IPS-20b (cell line): ENCODE measurements around the gene CHD5.

Source experiments
- H3K27ac ChIP-seq: one replicate; pipeline ENCODE4 v1.5.1; 2013; ENCODE audit warnings: low read length
- H3K27me3 ChIP-seq: 2 replicates; pipeline ENCODE4 v1.6.1; 2013; ENCODE audit warnings: mild to moderate bottlenecking, low read length, inconsistent platforms; ENCODE audit not compliant: insufficient read depth
- H3K36me3 ChIP-seq: 2 replicates; pipeline ENCODE4 v1.6.1; 2013; ENCODE audit warnings: low read depth, mild to moderate bottlenecking, inconsistent platforms, low read length, moderate library complexity; ENCODE audit not compliant: insufficient read depth
- H3K4me1 ChIP-seq: 2 replicates; pipeline ENCODE4 v1.6.1; 2013; ENCODE audit warnings: mild to moderate bottlenecking, control low read depth, inconsistent platforms, low read length, moderate library complexity; ENCODE audit not compliant: insufficient read depth
- H3K4me3 ChIP-seq: 2 replicates; pipeline ENCODE4 v1.5.1; 2013; ENCODE audit warnings: mild to moderate bottlenecking, low read length, inconsistent platforms
- H3K9ac ChIP-seq: 2 replicates; pipeline ENCODE4 v1.6.1; 2013; ENCODE audit warnings: low read depth, mild to moderate bottlenecking, inconsistent platforms, low read length, moderate library complexity
- H3K9me3 ChIP-seq: 2 replicates; pipeline ENCODE4 v1.6.1; 2013; ENCODE audit warnings: mild to moderate bottlenecking, low read depth, low read length, inconsistent platforms; ENCODE audit not compliant: insufficient read depth

The CHD5 gene

DNA sequence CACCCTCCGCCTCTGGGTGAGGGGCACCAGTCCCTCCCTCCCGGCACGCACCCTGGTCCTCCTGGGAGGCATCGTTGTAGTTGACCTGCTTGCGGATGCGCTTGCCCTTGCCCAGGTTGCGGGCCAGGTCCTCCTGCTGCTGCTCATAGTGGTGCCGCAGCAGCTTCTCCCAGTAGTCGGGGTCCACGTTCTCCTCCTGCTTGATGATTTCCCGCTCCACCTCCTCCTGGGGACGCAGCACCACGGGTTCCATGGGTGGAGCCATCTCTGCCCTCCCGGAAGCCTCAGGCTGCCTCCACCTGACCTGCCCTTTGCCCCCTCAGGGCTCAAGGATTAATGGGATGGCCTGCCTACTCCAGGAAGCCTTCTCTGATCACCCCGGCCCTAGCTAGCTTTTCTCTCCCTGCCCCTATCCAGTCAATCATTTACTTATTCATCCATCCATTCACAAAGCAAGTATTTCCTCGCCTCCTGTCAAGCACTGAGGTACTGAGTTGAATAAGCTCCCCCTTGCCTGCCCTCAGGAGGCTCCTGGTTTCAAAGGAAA, 53.5 kb downstream of the CHD5 start:
- Histone ChIP-seq H3K9ac (no peak overlapping the region), H3K36me3 (no peaks in the 10 kb centered on the region), H3K4me3 (no peak overlapping the region), H3K27ac (no peak overlapping the region), H3K9me3 (no peaks in the 10 kb centered on the region), H3K27me3 (peaks cover 23% of the 10 kb centered on the region), H3K4me1 (no peaks in the 10 kb centered on the region; the same call in 1 of the 2 replicates)

DNA sequence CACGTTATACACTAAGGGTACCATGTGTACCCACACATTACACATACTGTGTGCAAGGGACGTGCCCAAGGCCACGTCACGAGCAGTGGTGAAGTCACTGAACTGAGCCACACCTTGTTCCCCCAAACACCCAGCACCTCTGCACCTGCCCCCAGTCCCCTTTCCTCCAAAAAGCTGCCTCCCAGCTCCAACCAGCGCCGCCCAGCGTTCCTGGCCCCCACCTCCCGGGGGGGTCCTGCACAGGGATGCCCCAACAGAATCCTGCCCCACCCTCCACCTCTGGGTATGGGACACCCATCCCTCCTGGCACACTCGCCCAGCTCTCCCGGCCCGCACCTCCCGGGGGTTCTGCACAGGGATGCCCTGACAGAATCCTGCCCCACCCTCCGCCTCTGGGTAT, 54.1 kb downstream of the CHD5 start:
- Histone ChIP-seq H3K4me3 (no peak overlapping the region), H3K9me3 (no peaks in the 10 kb centered on the region), H3K36me3 (no peaks in the 10 kb centered on the region), H3K9ac (no peak overlapping the region), H3K27ac (no peak overlapping the region), H3K4me1 (no peaks in the 10 kb centered on the region; the same call in 1 of the 2 replicates), H3K27me3 (peaks cover 23% of the 10 kb centered on the region)

DNA sequence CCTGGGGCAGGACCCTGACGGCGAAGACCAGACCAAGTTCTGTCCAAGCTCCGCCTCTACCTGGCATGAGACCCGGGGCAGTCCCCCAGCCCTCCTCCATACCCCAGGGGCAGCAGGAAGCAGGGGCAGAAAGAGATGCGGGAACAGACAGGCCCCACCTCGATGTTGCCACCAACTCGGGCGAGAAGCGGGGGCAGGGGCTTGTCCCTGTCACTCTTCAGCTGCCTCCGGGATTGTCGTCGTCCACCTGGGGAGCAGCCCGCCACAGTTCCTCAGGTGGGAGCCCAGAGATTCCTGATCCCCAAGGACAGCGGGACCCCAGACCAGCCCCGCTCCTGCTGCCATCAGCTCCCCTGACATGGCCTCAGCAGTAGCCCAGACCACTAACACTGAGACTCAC, 54.8 kb downstream of the CHD5 start:
- Histone ChIP-seq H3K4me3 (no peak overlapping the region), H3K27me3 (peaks cover 23% of the 10 kb centered on the region), H3K27ac (no peak overlapping the region), H3K9ac (no peak overlapping the region), H3K4me1 (no peaks in the 10 kb centered on the region; the same call in 1 of the 2 replicates), H3K9me3 (no peaks in the 10 kb centered on the region), H3K36me3 (no peaks in the 10 kb centered on the region)

DNA sequence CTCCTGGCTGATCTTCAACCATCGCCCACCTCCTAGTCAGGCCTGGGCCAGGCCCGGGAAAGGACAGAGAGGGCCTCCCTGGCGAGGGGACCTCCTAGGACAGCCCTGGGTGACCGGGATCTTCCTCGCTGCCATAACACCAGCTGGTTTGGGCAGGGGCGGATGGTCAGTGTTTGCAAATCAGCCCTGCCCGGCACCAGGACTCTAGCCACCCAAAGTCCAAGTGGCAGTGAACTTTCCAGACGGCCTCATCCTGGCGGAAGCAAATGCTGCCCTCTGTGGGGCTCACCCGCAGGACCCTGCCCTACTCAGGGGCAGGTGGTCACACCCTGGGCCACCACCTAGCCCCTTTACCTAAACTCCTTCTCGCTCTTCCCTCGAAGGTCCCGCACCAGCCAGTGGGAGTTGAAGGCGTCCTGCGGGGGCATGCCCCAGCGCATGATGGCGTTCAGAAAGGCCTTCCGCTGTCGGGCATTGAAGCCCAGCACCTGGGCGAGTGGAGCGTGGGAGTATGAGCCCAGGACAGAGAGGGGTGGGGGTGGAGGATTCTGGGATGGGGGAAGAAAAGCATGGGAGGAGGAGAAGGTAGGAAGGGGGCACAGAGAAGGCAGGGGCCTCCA, 55.3 kb downstream of the CHD5 start:
- H3K4me3 ChIP-seq, result no peak overlapping the region
- H3K9me3 ChIP-seq, result no peaks in the 10 kb centered on the region
- peaks cover 23% of the 10 kb centered on the region for H3K27me3 ChIP-seq
- H3K36me3 ChIP-seq, result no peaks in the 10 kb centered on the region
- no peak overlapping the region for H3K27ac ChIP-seq
- H3K9ac ChIP-seq, result no peak overlapping the region
- no peaks in the 10 kb centered on the region; the same call in 1 of the 2 replicates for H3K4me1 ChIP-seq

DNA sequence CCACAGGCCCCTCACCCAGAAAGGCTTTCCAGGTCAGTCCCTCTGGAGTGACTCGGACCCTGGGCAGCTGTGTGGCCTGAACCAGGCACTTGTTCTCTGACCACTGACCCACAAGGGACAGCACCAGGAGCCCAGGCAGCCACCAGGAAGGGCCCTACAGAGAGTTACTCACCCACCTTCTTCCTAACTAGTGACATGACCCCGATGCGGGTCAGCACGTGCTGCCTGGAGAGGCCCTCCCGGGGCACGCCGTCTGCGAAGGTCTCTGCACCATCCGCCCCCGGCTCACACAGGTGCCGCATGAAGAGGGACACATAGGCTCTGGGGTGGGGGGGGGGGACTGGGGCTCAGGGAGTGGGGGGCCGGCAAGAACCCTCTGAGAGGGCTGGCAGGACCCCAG, 55.8 kb downstream of the CHD5 start:
- H3K9me3 ChIP-seq, result no peaks in the 10 kb centered on the region
- H3K4me1 ChIP-seq, result no peaks in the 10 kb centered on the region; the same call in 1 of the 2 replicates
- peaks cover 23% of the 10 kb centered on the region for H3K27me3 ChIP-seq
- no peak overlapping the region for H3K4me3 ChIP-seq
- no peak overlapping the region for H3K27ac ChIP-seq
- no peak overlapping the region for H3K9ac ChIP-seq
- no peaks in the 10 kb centered on the region for H3K36me3 ChIP-seq

DNA sequence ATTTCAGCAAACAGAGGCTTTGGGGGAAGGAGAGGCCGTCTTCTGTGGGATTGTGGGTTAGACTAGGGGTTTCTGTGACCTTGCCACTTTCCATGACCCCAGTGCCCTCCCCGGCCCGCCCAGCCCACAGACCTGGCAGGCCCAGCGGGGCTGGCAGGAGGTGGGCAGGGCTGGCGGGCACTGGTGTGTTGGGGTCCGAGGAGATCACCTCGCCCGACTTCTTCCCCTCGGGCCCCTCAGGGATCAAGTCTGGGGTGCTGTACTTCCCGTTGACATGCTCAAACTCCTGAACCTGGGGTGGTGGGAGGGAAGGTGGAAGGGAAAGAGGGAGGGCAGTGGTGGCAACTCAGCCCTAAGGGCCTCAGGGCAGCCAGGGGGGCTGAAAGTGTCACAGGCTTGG, 56.3 kb downstream of the CHD5 start:
- Histone ChIP-seq H3K27me3 (peaks cover 19% of the 10 kb centered on the region), H3K36me3 (no peaks in the 10 kb centered on the region), H3K9me3 (no peaks in the 10 kb centered on the region), H3K4me1 (no peaks in the 10 kb centered on the region; the same call in 1 of the 2 replicates), H3K4me3 (no peak overlapping the region), H3K27ac (no peak overlapping the region), H3K9ac (no peak overlapping the region)

DNA sequence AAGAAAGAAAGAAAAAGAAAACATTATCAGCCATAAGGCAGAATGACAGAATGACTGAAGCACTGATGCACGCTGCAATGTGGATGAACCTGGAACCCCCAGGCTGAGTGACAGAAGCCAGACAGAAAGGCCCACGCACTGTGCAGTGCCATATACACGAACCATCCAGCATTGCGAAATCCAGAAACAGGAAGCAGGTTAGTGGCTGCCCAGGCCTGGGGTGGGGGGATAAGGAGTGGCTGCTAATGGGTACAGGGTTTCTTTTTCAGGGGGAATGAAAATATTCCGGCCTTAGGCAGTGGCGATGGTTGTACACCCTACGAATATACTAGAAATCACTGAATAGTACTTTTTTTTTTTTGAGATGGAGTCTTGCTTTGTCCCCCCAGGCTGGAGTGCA, 57.0 kb downstream of the CHD5 start:
- H3K9ac ChIP-seq, result no peak overlapping the region
- H3K27me3 ChIP-seq, result peaks cover 12% of the 10 kb centered on the region
- H3K4me1 ChIP-seq, result no peaks in the 10 kb centered on the region; the same call in 1 of the 2 replicates
- no peaks in the 10 kb centered on the region for H3K36me3 ChIP-seq
- no peaks in the 10 kb centered on the region for H3K9me3 ChIP-seq
- H3K27ac ChIP-seq, result no peak overlapping the region
- H3K4me3 ChIP-seq, result no peak overlapping the region

DNA sequence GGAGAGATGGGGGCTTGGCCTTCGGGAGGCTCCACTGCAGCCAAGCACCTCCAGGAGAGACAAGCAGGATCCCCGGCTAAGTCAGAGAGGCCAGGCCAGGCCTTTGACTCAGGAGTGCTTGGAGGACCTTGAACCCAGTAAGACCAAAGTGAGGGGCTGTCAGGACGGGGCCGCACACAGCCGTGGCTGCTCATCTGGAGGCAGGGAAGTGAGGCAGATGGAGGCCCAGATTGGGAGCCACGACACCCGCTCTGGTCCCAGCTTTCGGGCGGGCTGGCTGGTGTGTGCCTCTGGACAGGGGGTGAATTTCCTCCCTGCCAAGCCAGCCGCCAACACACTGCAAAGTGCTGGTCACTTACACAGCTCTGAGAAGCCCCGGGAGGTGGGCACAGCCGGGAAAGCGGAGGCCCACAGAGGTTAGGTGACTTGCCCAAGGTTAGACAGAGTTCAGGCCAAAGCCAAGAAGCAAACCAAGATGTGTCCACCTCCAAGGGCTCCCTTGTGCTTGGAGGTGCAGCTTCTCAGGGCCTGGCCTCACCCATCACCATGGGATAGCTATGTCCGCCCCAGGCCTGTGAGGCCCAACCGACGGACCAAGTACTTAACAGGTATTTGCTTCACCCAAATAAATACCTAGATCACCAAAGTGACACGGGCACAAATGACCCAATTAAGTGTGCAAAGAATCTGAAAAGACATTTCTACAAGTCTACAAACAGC, 58.3 kb downstream of the CHD5 start:
- Histone ChIP-seq H3K36me3 (no peaks in the 10 kb centered on the region), H3K4me3 (no peak overlapping the region), H3K9ac (no peak overlapping the region), H3K27me3 (peaks cover 1% of the 10 kb centered on the region; the same call in 1 of the 2 replicates), H3K27ac (no peak overlapping the region), H3K9me3 (no peaks in the 10 kb centered on the region), H3K4me1 (no peaks in the 10 kb centered on the region)

DNA sequence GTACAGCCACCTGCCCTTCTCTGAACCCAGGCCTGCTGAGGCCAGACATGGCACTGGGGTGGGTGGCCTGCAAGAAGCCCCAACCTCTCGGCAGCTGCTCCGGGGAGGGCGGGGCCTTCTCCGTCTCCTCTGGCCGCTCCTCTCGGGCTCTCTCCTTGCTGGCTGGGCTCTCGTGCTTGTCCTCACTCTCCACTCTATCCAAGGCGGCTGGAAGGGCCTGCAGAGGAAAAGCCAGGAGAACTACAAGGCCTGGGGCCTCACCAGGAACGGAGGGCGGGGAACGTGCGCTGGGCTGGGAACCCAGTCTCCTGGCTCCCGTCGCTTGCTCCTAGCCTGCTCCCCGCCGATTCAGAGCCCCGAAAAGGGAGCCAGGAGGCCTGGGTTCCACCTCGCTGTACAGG, 59.1 kb downstream of the CHD5 start:
- Histone ChIP-seq H3K36me3 (no peaks in the 10 kb centered on the region), H3K9me3 (no peaks in the 10 kb centered on the region), H3K9ac (no peak overlapping the region), H3K4me1 (no peaks in the 10 kb centered on the region), H3K4me3 (no peak overlapping the region), H3K27ac (no peak overlapping the region), H3K27me3 (no peaks in the 10 kb centered on the region)

DNA sequence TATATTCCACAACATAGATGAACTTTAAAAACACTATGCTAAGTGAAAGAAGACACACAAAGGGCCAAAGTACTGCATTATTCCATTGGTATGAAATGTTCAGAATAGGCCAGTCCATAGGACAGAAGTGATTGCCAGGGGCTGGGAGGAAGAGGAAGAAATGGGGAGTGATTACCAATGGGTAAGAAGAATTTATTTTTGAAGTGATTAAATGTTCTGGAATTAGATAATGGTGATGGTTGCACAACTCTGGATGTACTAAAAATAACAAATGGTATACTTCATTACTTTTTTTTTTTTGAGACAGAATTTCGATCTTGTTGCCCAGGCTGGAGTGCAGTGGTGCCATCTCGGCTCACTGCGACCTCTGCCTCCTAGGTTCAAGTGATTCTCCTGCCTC, 61.7 kb downstream of the CHD5 start:
- H3K9me3 ChIP-seq, result no peaks in the 10 kb centered on the region
- H3K9ac ChIP-seq, result no peak overlapping the region
- no peak overlapping the region for H3K27ac ChIP-seq
- no peaks in the 10 kb centered on the region for H3K27me3 ChIP-seq
- H3K36me3 ChIP-seq, result no peaks in the 10 kb centered on the region
- H3K4me1 ChIP-seq, result no peaks in the 10 kb centered on the region
- no peak overlapping the region for H3K4me3 ChIP-seq

DNA sequence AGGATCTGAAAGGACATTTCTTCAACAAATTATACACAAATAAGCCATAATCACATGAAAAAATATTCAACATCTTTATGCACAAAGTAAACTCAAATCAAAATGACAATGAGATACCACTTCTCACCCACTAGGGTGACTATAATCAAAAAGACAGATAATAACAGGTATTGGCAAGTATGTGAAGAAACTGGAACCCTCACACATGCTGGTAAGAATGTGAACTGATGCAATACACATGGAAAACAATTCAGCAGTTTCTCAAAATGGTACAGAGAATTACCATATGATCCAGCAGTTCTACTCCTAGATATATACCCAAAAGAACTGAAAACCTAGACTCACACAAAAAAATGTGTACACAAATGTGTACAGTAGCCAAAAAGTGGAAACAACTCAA, 62.5 kb downstream of the CHD5 start:
- H3K4me3 ChIP-seq, result no peak overlapping the region
- no peaks in the 10 kb centered on the region for H3K36me3 ChIP-seq
- no peak overlapping the region for H3K27ac ChIP-seq
- no peaks in the 10 kb centered on the region for H3K4me1 ChIP-seq
- no peaks in the 10 kb centered on the region for H3K27me3 ChIP-seq
- no peaks in the 10 kb centered on the region for H3K9me3 ChIP-seq
- no peak overlapping the region for H3K9ac ChIP-seq

DNA sequence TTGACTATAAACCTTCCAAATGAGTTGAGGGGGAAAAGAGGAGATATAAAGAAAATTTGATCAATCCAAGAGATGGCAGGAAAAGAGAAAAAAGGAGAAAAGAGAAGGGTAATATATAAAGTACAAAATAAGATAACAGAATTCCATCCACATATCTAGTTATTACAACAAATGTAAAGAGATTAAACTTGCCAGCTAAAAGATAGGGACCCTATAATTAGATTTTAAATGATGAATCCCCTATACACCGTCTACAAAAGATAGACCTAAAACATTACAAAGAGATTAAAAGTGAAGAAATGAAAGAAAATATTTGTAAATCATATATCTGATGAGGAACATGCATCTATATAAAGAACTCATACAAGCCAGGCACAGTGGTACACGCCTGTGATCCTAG, 63.1 kb downstream of the CHD5 start:
- Histone ChIP-seq H3K9me3 (no peaks in the 10 kb centered on the region), H3K27ac (no peak overlapping the region), H3K9ac (no peak overlapping the region), H3K36me3 (no peaks in the 10 kb centered on the region), H3K4me1 (no peaks in the 10 kb centered on the region), H3K4me3 (no peak overlapping the region), H3K27me3 (no peaks in the 10 kb centered on the region)
